ENCODE measurements around the gene KCNIP4.

GRCh38 chr4:21454201-21454600 lies 494.4 kb downstream of the KCNIP4 start:
- TF ChIP-seq CTCF (IDR thresholded peaks at IDR 0.05 in 8 of 11, conservative IDR thresholded peaks at IDR 0.05 in 3 of 11): no peak
- TF ChIP-seq POLR2AphosphoS5 (IDR thresholded peaks at IDR 0.05): no peak
- no peak for TF ChIP-seq POLR2A (IDR thresholded peaks at IDR 0.05)
